ENCODE data around the gene PJVK.
"Not testable (repeated sequence)": the region's sequence is repeated elsewhere in the genome, so short reads cannot be mapped to it uniquely, and the experiment has no call there.

Gene PJVK

DNA sequence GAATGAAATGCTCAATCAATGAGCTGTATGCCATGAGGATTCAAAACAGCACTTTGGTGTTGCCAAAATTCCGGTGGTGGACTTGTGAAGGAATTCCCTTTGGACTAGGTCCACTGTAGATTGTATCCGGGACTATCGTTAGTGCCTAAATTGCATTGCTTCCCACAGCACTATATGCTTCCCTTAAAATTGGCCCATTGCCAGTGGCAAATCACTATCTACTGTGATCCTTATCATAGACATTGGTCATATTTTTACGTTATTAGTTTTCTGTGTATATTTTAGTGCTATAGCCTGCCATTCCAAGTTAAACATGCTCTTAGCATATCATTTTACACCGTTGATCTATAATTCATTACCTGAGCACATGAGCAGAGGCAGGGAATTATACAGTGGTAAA, 1.7 kb downstream of the PJVK start:
- H3K27ac Mint-ChIP-seq, result no peak overlapping the region
- H3K36me3 Mint-ChIP-seq, result peaks cover 10 to 11% of the 10 kb centered on the region in 2 donors
- H3K4me1 Mint-ChIP-seq, result peaks cover 12 to 22% of the 10 kb centered on the region in 2 donors
- no peak overlapping the region for H3K4me3 Mint-ChIP-seq
- H3K9me3 Mint-ChIP-seq, result peaks cover 0 to 2% of the 10 kb centered on the region in 2 donors
- DNase-seq, result no peak
- no peak for ATAC-seq (replicated peaks)
- H3K27me3 Mint-ChIP-seq, result peaks cover 0 to 7% of the 10 kb centered on the region in 2 donors

- H3K27me3 Mint-ChIP-seq, result peaks cover 0 to 7% of the 10 kb centered on the region in 2 donors
Observed at GRCh38 chr2:178455947-178456346, 4.8 kb downstream of the PJVK start.

GRCh38 chr2:178457390-178457886, 6.3 kb downstream of the PJVK start:
- Mint-ChIP-seq H3K9me3 (peaks cover 0 to 2% of the 10 kb centered on the region in 2 donors), H3K36me3 (peaks cover 0 to 1% of the 10 kb centered on the region in 2 donors), H3K4me1 (no peaks in the 10 kb centered on the region)

More at GRCh38 chr2:178455947-178456346, 4.8 kb downstream of the PJVK start:
- no peak for DNase-seq
- peaks cover 0 to 2% of the 10 kb centered on the region in 2 donors for H3K9me3 Mint-ChIP-seq
- peaks cover 0 to 1% of the 10 kb centered on the region in 2 donors for H3K36me3 Mint-ChIP-seq
- no peak overlapping the region for H3K27ac Mint-ChIP-seq
- H3K4me3 Mint-ChIP-seq, result no peak overlapping the region
- peaks cover 0 to 2% of the 10 kb centered on the region in 2 donors for H3K4me1 Mint-ChIP-seq
- ATAC-seq (replicated peaks), result no peak

GRCh38 chr2:178469219-178469849, 18.2 kb downstream of the PJVK start:
- no peak overlapping the region for H3K27ac Mint-ChIP-seq
- DNase-seq (no peak), ATAC-seq (replicated peaks) (no peak)
- no peaks in the 10 kb centered on the region for H3K4me1 Mint-ChIP-seq
- no peaks in the 10 kb centered on the region for H3K9me3 Mint-ChIP-seq
- H3K27me3 Mint-ChIP-seq, result no peaks in the 10 kb centered on the region
- no peak overlapping the region for H3K4me3 Mint-ChIP-seq
- H3K36me3 Mint-ChIP-seq, result peaks cover 10 to 11% of the 10 kb centered on the region in 2 donors

More at GRCh38 chr2:178457390-178457886, 6.3 kb downstream of the PJVK start:
- Mint-ChIP-seq H3K27ac (no peak overlapping the region), H3K27me3 (peaks cover 0 to 7% of the 10 kb centered on the region in 2 donors), H3K4me3 (no peak overlapping the region)
- DNase-seq (no peak), ATAC-seq (replicated peaks) (no peak)

DNA sequence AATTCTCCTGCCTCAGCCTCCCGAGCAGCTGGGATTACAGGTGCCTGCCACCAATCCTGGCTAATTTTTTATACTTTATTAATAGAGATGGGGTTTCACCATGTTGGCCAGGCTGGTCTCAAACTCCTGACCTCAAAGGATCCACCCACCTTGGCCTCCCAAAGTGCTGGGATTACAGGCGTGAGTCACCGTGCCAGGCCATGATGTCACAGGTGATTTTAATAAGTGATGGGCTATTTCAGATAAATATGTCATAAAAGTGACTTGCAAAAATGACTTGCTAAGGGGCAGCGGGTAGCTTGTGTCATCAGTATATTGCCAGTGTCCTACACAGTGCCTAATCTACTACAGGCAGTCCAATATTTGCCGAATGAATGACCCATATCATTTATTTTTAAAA, 20.1 kb downstream of the PJVK start:
- ATAC-seq (replicated peaks); H3K4me3 Mint-ChIP-seq; H3K36me3 Mint-ChIP-seq; H3K9me3 Mint-ChIP-seq; H3K27me3 Mint-ChIP-seq; DNase-seq; H3K27ac Mint-ChIP-seq; H3K4me1 Mint-ChIP-seq: not testable (repeated sequence)

GRCh38 chr2:178473373-178473772, 22.2 kb downstream of the PJVK start:
- Mint-ChIP-seq H3K36me3 (no peaks in the 10 kb centered on the region), H3K4me1 (peaks cover 0 to 2% of the 10 kb centered on the region in 2 donors), H3K9me3 (no peaks in the 10 kb centered on the region), H3K27ac (no peak overlapping the region), H3K27me3 (no peaks in the 10 kb centered on the region), H3K4me3 (no peak overlapping the region)
- DNase-seq (no peak), ATAC-seq (replicated peaks) (no peak)

- DNase-seq (no peak), ATAC-seq (replicated peaks) (no peak)
- no peak overlapping the region for H3K4me3 Mint-ChIP-seq
- no peaks in the 10 kb centered on the region for H3K9me3 Mint-ChIP-seq
- H3K27me3 Mint-ChIP-seq, result no peaks in the 10 kb centered on the region
- H3K27ac Mint-ChIP-seq, result no peak overlapping the region
- H3K36me3 Mint-ChIP-seq, result no peaks in the 10 kb centered on the region
- peaks cover under 1 to 5% of the 10 kb centered on the region in 2 donors for H3K4me1 Mint-ChIP-seq
Observed at GRCh38 chr2:178473931-178474330, 22.8 kb downstream of the PJVK start.

- no peaks in the 10 kb centered on the region for H3K36me3 Mint-ChIP-seq
- H3K27me3 Mint-ChIP-seq, result no peaks in the 10 kb centered on the region
- no peak overlapping the region for H3K4me3 Mint-ChIP-seq
- no peak for DNase-seq
- peaks cover 6 to 7% of the 10 kb centered on the region in 2 donors for H3K4me1 Mint-ChIP-seq
- ATAC-seq (replicated peaks), result no peak
- H3K9me3 Mint-ChIP-seq, result no peaks in the 10 kb centered on the region
- no peak overlapping the region for H3K27ac Mint-ChIP-seq
Observed at GRCh38 chr2:178474560-178474959, 23.4 kb downstream of the PJVK start.

- no peak for DNase-seq
- H3K36me3 Mint-ChIP-seq, result no peaks in the 10 kb centered on the region
- no peak for ATAC-seq (replicated peaks)
- no peak overlapping the region for H3K27ac Mint-ChIP-seq
- no peaks in the 10 kb centered on the region for H3K27me3 Mint-ChIP-seq
- no peak overlapping the region for H3K4me3 Mint-ChIP-seq
- H3K4me1 Mint-ChIP-seq, result peaks cover 13 to 14% of the 10 kb centered on the region in 2 donors
- H3K9me3 Mint-ChIP-seq, result no peaks in the 10 kb centered on the region
Observed at GRCh38 chr2:178476477-178476876, 25.3 kb downstream of the PJVK start.

DNA sequence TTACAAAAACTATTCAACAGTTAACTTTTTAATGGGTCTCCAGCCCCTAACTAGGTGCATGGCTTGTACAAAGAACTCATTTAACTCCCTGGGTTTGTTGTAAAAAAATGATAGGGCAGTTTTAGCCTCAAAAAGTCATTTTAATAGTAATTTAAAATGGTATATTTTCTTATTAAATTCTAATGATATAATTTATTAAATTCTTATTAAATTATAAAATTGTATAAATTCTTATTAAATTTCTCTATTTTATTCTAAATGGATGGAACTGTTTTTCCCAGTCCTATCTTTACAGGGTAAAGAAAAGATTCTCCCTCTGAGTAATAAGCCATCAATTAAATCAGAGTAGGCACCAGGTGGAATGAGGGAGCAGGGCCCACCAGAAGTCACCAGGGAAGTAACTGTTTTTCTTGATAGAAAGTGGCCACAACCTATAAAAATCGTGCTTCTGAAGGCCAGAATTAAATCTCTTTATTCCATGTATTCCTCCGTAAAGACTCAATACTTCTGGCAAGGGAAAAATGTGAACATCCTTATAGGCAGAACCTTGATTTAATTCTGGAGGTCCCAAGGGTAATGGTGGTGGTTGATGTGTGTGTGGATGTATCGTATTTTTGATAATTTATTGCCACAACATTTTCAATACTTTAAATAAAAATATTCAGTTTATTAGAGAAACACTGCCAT, 26.4 kb downstream of the PJVK start:
- no peak for ATAC-seq (replicated peaks)
- H3K36me3 Mint-ChIP-seq, result peaks cover 0 to 2% of the 10 kb centered on the region in 2 donors
- H3K27me3 Mint-ChIP-seq, result no peaks in the 10 kb centered on the region
- DNase-seq, result no peak
- no peak overlapping the region for H3K27ac Mint-ChIP-seq
- H3K4me1 Mint-ChIP-seq, result peaks cover 21 to 25% of the 10 kb centered on the region in 2 donors
- H3K9me3 Mint-ChIP-seq, result no peaks in the 10 kb centered on the region
- H3K4me3 Mint-ChIP-seq, result peak overlapping the region; percentile 95 to 96

DNA sequence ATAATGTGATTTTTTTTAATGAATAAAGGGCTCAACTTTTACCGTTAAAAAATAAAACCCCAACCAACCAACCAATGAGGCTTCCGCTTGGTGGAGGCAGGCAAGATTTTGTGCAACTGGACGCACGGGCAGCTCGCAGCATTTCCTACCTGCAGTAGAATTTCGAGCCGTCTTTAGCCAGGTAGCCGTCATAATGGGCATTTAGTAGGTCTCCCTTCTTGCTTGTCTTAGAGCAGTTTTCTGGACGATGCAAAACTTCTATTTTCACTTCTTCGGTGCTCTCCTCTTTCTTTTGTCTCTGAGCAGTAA, 26.9 kb downstream of the PJVK start:
- Mint-ChIP-seq H3K27ac (peak overlapping the region; percentile 99), H3K36me3 (peaks cover 0 to 2% of the 10 kb centered on the region in 2 donors), H3K4me3 (peak overlapping the region; percentile 95 to 96), H3K27me3 (no peaks in the 10 kb centered on the region), H3K4me1 (peaks cover 22 to 30% of the 10 kb centered on the region in 2 donors), H3K9me3 (no peaks in the 10 kb centered on the region)
- ATAC-seq (replicated peaks) (no peak), DNase-seq (peak; percentile 11)

DNA sequence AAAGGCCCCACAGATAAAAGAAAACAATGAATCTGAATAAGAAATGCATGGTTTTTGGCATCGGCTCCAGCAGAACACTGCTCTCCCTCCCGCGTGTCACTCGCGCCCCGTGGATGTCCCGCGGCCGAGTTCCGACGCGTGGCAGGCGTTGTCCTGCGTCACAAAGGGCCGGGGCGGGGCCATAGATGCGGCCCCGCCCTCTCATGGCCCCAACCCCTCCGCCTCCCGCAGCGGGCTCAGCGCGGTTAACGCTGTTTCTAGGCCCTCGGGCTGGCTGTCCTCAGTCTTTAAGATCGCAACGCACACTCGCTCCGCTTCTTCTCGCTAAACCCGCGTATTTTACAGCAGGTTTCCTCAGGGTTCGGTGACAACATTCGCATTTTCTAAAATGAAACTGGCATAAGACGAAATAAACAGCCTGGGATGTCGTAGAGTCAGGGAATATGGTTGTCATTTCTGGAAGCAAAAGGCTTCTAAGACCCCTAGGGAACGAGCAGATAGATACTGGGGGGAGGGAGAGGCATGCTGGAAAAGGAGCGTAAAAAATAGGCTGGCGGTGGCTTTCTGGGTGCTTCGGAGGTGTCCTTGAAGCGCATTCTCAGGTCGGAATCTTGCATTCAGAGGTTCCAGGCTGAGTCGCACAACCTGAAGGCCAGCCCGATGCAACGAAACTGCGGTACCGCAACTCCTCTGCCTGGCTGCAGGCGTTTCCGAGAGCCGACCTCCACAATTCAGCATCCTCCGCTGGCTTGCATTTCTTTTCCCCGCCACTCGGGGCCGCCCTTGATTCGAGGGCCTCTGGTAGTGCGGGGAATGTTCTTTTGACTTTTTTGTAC, 27.5 kb downstream of the PJVK start, which contains the start of gene FKBP7:
TSS of gene FKBP7 (minus strand) at position 162 of the 836 bp plus-strand sequence. CDS start at position 61, 101 bp downstream.
- peak within 1 kb of the TSS; percentile 99 for H3K27ac Mint-ChIP-seq
- peaks cover 22 to 30% of the 10 kb centered on the region in 2 donors for H3K4me1 Mint-ChIP-seq
- H3K27me3 Mint-ChIP-seq, result no peaks in the 10 kb centered on the region
- DNase-seq (peak; percentile 75), ATAC-seq (replicated peaks) (peak; percentile 72 to 76)
- H3K36me3 Mint-ChIP-seq, result peaks cover 0 to 2% of the 10 kb centered on the region in 2 donors
- no peaks in the 10 kb centered on the region for H3K9me3 Mint-ChIP-seq
- peak within 1 kb of the TSS; percentile 95 to 96 for H3K4me3 Mint-ChIP-seq

DNA sequence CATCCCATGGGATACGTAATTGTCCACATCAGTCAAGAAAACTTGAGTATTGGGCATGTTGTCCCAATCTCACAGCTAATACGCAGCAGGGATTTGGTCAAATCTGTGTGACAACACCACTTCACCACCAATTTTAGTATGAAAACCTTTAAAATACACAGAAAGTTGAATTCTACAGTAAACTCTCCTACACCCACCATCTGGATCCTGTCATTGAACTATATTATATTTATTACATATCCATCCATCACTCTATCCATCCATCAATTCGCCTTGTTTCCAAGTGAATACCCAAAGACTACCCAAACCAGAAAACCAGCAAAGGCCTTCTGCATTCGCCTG, 28.1 kb downstream of the PJVK start:
- ATAC-seq (replicated peaks) (no peak), DNase-seq (no peak)
- peaks cover 22 to 31% of the 10 kb centered on the region in 2 donors for H3K4me1 Mint-ChIP-seq
- H3K9me3 Mint-ChIP-seq, result no peaks in the 10 kb centered on the region
- H3K4me3 Mint-ChIP-seq, result peak overlapping the region; percentile 95 to 96
- H3K36me3 Mint-ChIP-seq, result peaks cover 0 to 2% of the 10 kb centered on the region in 2 donors
- peak overlapping the region; percentile 99 for H3K27ac Mint-ChIP-seq
- no peaks in the 10 kb centered on the region for H3K27me3 Mint-ChIP-seq

GRCh38 chr2:178479758-178480226, 28.6 kb downstream of the PJVK start:
- H3K4me3 Mint-ChIP-seq, result peak overlapping the region; percentile 91 to 95
- peak overlapping the region; percentile 86 for H3K27ac Mint-ChIP-seq
- H3K4me1 Mint-ChIP-seq, result peaks cover 25 to 36% of the 10 kb centered on the region in 2 donors
- no peak for DNase-seq
- H3K36me3 Mint-ChIP-seq, result peaks cover 0 to 2% of the 10 kb centered on the region in 2 donors
- no peaks in the 10 kb centered on the region for H3K9me3 Mint-ChIP-seq
- no peaks in the 10 kb centered on the region for H3K27me3 Mint-ChIP-seq
- ATAC-seq (replicated peaks), result no peak
